Glutamatergic neuron (in vitro differentiated cells): ENCODE measurements around the gene NXPH2. TPM values are rescaled to one million over a fixed set of nuclear protein-coding genes. Genes with fewer than 3 reads are reported as not detected.
A peak's percentile ranks its signal among the peaks of the same experiment; 100 is the strongest.

ENCODE experiments used
- DNase-seq: peaks from one replicate; pipeline ENCODE4 v3.0.0; 2022
- H3K27ac Mint-ChIP-seq: one replicate; pipeline ENCODE4 v1.8.0; 2020; ENCODE audit warnings: mild to moderate bottlenecking, mixed read lengths, inconsistent platforms; ENCODE audit not compliant: unreplicated experiment
- H3K27me3 Mint-ChIP-seq: one replicate; pipeline ENCODE4 v1.8.0; 2020; ENCODE audit warnings: mild to moderate bottlenecking, moderate library complexity, mixed read lengths, inconsistent platforms; ENCODE audit not compliant: unreplicated experiment
- H3K36me3 Mint-ChIP-seq: one replicate; pipeline ENCODE4 v1.8.0; 2020; ENCODE audit warnings: mild to moderate bottlenecking, mixed read lengths, inconsistent platforms; ENCODE audit not compliant: unreplicated experiment
- H3K4me1 Mint-ChIP-seq: one replicate; pipeline ENCODE4 v1.8.0; 2020; ENCODE audit warnings: mild to moderate bottlenecking, low read depth, mixed read lengths, inconsistent platforms; ENCODE audit not compliant: unreplicated experiment
- H3K4me3 Mint-ChIP-seq: one replicate; pipeline ENCODE4 v1.8.0; 2020; ENCODE audit warnings: mild to moderate bottlenecking, mixed read lengths, inconsistent platforms; ENCODE audit not compliant: unreplicated experiment
- H3K9me3 Mint-ChIP-seq: one replicate; pipeline ENCODE4 v1.8.0; 2020; ENCODE audit warnings: mild to moderate bottlenecking, moderate library complexity, mixed read lengths, inconsistent platforms; ENCODE audit not compliant: unreplicated experiment
- CTCF ChIP-seq: fragments of 200-600 bp; sonication (generic); IDR thresholded peaks from one replicate; pipeline ENCODE4 v1.5.0; 2021; ENCODE audit not compliant: partially characterized antibody, unreplicated experiment
- total RNA-seq: library from RNA; stranded (reverse); fragmentation: NEBNext Ultra II Directional; extraction: Animal tissue kit (Norgen Biotek cat#: 25700); gene quantifications from one replicate; pipeline ENCODE4 v1.2.1, GENCODE V29; 2021; ENCODE audit not compliant: unreplicated experiment

Gene NXPH2
- total RNA-seq, 1 donor from 2014 or later: 0.83 TPM

- Mint-ChIP-seq H3K27me3 (peaks cover 12% of the 10 kb centered on the region), H3K4me3 (no peak overlapping the region), H3K36me3 (no peaks in the 10 kb centered on the region), H3K27ac (no peak overlapping the region), H3K9me3 (peaks cover 7% of the 10 kb centered on the region), H3K4me1 (peaks cover 13% of the 10 kb centered on the region)
- no peak for DNase-seq
- TF ChIP-seq CTCF: no peak
Observed at GRCh38 chr2:138782383-138782782, 2.2 kb upstream of the NXPH2 start.

- no peak for DNase-seq
- no peaks in the 10 kb centered on the region for H3K36me3 Mint-ChIP-seq
- TF ChIP-seq CTCF: no peak
- H3K9me3 Mint-ChIP-seq: peaks cover 7% of the 10 kb centered on the region
- no peak overlapping the region for H3K27ac Mint-ChIP-seq
- H3K4me3 Mint-ChIP-seq: peak overlapping the region; percentile 78
- H3K4me1 Mint-ChIP-seq: peaks cover 11% of the 10 kb centered on the region
- H3K27me3 Mint-ChIP-seq: peaks cover 12% of the 10 kb centered on the region
Observed at GRCh38 chr2:138780908-138781307, 718 bp upstream of the NXPH2 start.

GRCh38 chr2:138780446-138780880 lies 273 bp upstream of the NXPH2 start:
- Mint-ChIP-seq H3K27me3 (peaks cover 12% of the 10 kb centered on the region), H3K9me3 (peaks cover 7% of the 10 kb centered on the region), H3K4me3 (peak overlapping the region; percentile 78), H3K27ac (no peak overlapping the region), H3K36me3 (no peaks in the 10 kb centered on the region), H3K4me1 (peaks cover 11% of the 10 kb centered on the region)
- DNase-seq: peak; percentile 55
- TF ChIP-seq CTCF: no peak

GRCh38 chr2:138779406-138779780 lies 797 bp downstream of the NXPH2 start:
- Mint-ChIP-seq H3K27me3 (peaks cover 12% of the 10 kb centered on the region), H3K4me3 (peak overlapping the region; percentile 89), H3K9me3 (peaks cover 7% of the 10 kb centered on the region), H3K27ac (no peak overlapping the region), H3K36me3 (no peaks in the 10 kb centered on the region), H3K4me1 (peaks cover 11% of the 10 kb centered on the region)
- TF ChIP-seq CTCF: no peak
- peak; percentile 21 for DNase-seq

GRCh38 chr2:138777996-138778395 lies 2.2 kb downstream of the NXPH2 start:
- peaks cover 12% of the 10 kb centered on the region for H3K27me3 Mint-ChIP-seq
- peaks cover 11% of the 10 kb centered on the region for H3K4me1 Mint-ChIP-seq
- no peak for DNase-seq
- H3K4me3 Mint-ChIP-seq: no peak overlapping the region
- no peak overlapping the region for H3K27ac Mint-ChIP-seq
- TF ChIP-seq CTCF: no peak
- H3K9me3 Mint-ChIP-seq: peaks cover 7% of the 10 kb centered on the region
- H3K36me3 Mint-ChIP-seq: no peaks in the 10 kb centered on the region
